Type B pancreatic cell (in vitro differentiated cells): ENCODE results near the gene EVA1C. TPM values are rescaled to one million over a fixed set of nuclear protein-coding genes. Genes with fewer than 3 reads are reported as not detected.
"Not testable (repeated sequence)": the region's sequence is repeated elsewhere in the genome, so short reads cannot be mapped to it uniquely, and the experiment has no call there.

Source experiments
- DNase-seq: peaks from one replicate; pipeline ENCODE4 v3.0.0; 2021; ENCODE audit warnings: mixed read lengths; ENCODE audit not compliant: unreplicated experiment; ENCODE audit errors: extremely low spot score
- H3K27ac Mint-ChIP-seq: 2 replicates; pipeline ENCODE4 v1.8.0; 2021; ENCODE audit warnings: mild to moderate bottlenecking, mixed read lengths
- H3K27me3 Mint-ChIP-seq: 2 replicates; pipeline ENCODE4 v1.8.0; 2021; ENCODE audit warnings: mixed read lengths
- H3K36me3 Mint-ChIP-seq: 2 replicates; pipeline ENCODE4 v1.8.0; 2021; ENCODE audit warnings: mixed read lengths
- H3K4me1 Mint-ChIP-seq: one replicate; pipeline ENCODE4 v1.8.0; 2021; ENCODE audit warnings: mixed read lengths; ENCODE audit not compliant: unreplicated experiment
- H3K4me3 Mint-ChIP-seq: 2 replicates; pipeline ENCODE4 v1.8.0; 2021; ENCODE audit warnings: mild to moderate bottlenecking, mixed read lengths
- H3K9me3 Mint-ChIP-seq: 2 replicates; pipeline ENCODE4 v1.8.0; 2021; ENCODE audit warnings: mixed read lengths
- CTCF ChIP-seq: fragments of 200-600 bp; sonication (generic); conservative IDR thresholded peaks from 2 replicates; pipeline ENCODE4 v1.5.0; 2021; ENCODE audit warnings: antibody characterized with exemption, mild to moderate bottlenecking
- total RNA-seq: library from RNA; stranded (reverse); gene quantifications from 2 replicates; pipeline ENCODE4 v1.2.1, GENCODE V29; 2021; ENCODE audit warnings: low replicate concordance

The EVA1C gene
- total RNA-seq, 1 donor from 2014 or later: 0.63 TPM

- no peak for TF ChIP-seq CTCF
- H3K4me3 Mint-ChIP-seq: no peak overlapping the region
- H3K27ac Mint-ChIP-seq: no peak overlapping the region
- no peak for DNase-seq
- peaks cover 10% of the 10 kb centered on the region for H3K4me1 Mint-ChIP-seq
- no peaks in the 10 kb centered on the region for H3K9me3 Mint-ChIP-seq
- no peaks in the 10 kb centered on the region for H3K27me3 Mint-ChIP-seq
- no peaks in the 10 kb centered on the region for H3K36me3 Mint-ChIP-seq
These were observed 44.0 kb downstream of the EVA1C start for GRCh38 chr21:32456497-32456918.

- TF ChIP-seq CTCF: no peak
- no peak overlapping the region for H3K27ac Mint-ChIP-seq
- DNase-seq: no peak
These were observed 44.9 kb downstream of the EVA1C start for GRCh38 chr21:32457360-32457840.

GRCh38 chr21:32457962-32458361 lies 45.5 kb downstream of the EVA1C start:
- Mint-ChIP-seq H3K36me3 (no peaks in the 10 kb centered on the region), H3K4me1 (peaks cover 10% of the 10 kb centered on the region), H3K27ac (no peak overlapping the region), H3K27me3 (no peaks in the 10 kb centered on the region), H3K4me3 (no peak overlapping the region), H3K9me3 (no peaks in the 10 kb centered on the region)
- no peak for TF ChIP-seq CTCF
- DNase-seq: no peak

More at GRCh38 chr21:32457360-32457840, 44.9 kb downstream of the EVA1C start:
- no peak overlapping the region for H3K4me3 Mint-ChIP-seq
- H3K9me3 Mint-ChIP-seq: no peaks in the 10 kb centered on the region
- peaks cover 10% of the 10 kb centered on the region for H3K4me1 Mint-ChIP-seq
- no peaks in the 10 kb centered on the region for H3K27me3 Mint-ChIP-seq
- H3K36me3 Mint-ChIP-seq: no peaks in the 10 kb centered on the region

- Mint-ChIP-seq H3K4me3 (no peak overlapping the region), H3K4me1 (peaks cover 10% of the 10 kb centered on the region), H3K27me3 (no peaks in the 10 kb centered on the region), H3K9me3 (no peaks in the 10 kb centered on the region), H3K27ac (no peak overlapping the region), H3K36me3 (no peaks in the 10 kb centered on the region)
- no peak for TF ChIP-seq CTCF
- no peak for DNase-seq
These were observed 47.5 kb downstream of the EVA1C start for GRCh38 chr21:32459972-32460371.

- H3K4me3 Mint-ChIP-seq: no peak overlapping the region
- no peaks in the 10 kb centered on the region for H3K9me3 Mint-ChIP-seq
- no peak overlapping the region for H3K27ac Mint-ChIP-seq
- H3K27me3 Mint-ChIP-seq: no peaks in the 10 kb centered on the region
- no peaks in the 10 kb centered on the region for H3K36me3 Mint-ChIP-seq
- no peak for DNase-seq
- peaks cover 10% of the 10 kb centered on the region for H3K4me1 Mint-ChIP-seq
- TF ChIP-seq CTCF: no peak
These were observed 49.0 kb downstream of the EVA1C start for GRCh38 chr21:32461503-32461902.

- not testable (repeated sequence) for DNase-seq, H3K9me3 Mint-ChIP-seq, H3K36me3 Mint-ChIP-seq, H3K4me3 Mint-ChIP-seq, H3K27ac Mint-ChIP-seq, H3K27me3 Mint-ChIP-seq, H3K4me1 Mint-ChIP-seq
These were observed 50.1 kb downstream of the EVA1C start for GRCh38 chr21:32462564-32462963.
